SH-SY5Y (cell line): ENCODE data around the gene DGUOK.

ENCODE experiments used
- GATA2 ChIP-seq: IDR thresholded peaks from 2 replicates; pipeline ENCODE4 v1.6.1; 2011; ENCODE audit warnings: mild to moderate bottlenecking, low read depth, low read length
- GATA3 ChIP-seq: IDR thresholded peaks from 2 replicates; pipeline ENCODE4 v1.6.1; 2011; ENCODE audit warnings: low read depth, mild to moderate bottlenecking, low read length, moderate library complexity

DNA sequence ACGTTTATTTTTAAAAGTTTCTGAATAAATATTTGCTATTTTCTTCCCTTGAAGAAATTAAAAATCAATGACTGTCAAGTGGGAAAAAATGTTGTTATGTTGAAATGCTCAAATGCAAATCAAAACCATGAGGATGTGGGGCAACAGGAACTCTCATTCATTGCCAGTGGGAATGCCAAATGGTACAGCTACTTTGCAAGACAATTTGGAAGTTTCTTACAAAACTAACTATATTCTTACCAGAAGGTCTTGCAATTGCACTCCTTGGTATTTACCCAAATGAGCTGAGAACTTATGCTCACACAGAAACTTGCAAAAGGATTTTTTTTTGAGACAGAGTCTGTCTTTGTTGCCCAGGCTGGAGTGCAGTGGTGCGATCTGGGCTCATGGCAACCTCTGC, 41.3 kb upstream of the DGUOK start:
- TF ChIP-seq GATA2 (no peak), GATA3 (no peak)
